Epithelial cell of proximal tubule (primary cell): ENCODE results near the gene ADO. TPM values are rescaled to one million over a fixed set of nuclear protein-coding genes. Genes with fewer than 3 reads are reported as not detected.

ENCODE experiments used
- DNase-seq: peaks from one replicate; pipeline ENCODE4 v3.0.0-alpha.2; 2011; ENCODE audit warnings: low read depth
- H3K4me3 ChIP-seq: 2 replicates; pipeline ENCODE4 v1.5.1; 2011; ENCODE audit warnings: low read depth, mild to moderate bottlenecking, low read length
- CTCF ChIP-seq: conservative IDR thresholded peaks from 2 replicates; pipeline ENCODE4 v1.5.1; 2012; ENCODE audit warnings: low read depth, mild to moderate bottlenecking, low read length
- total RNA-seq: library from RNA; depleted of rRNA; stranded (reverse); fragments of >200 nt; gene quantifications from 2 replicates; pipeline ENCODE4 v1.2.3, GENCODE V29; 2015

Gene ADO
- total RNA-seq, 1 donor from 2014 or later: 19.8 TPM

GRCh38 chr10:62806251-62806650 is 1.7 kb downstream of the ADO start:
- TF ChIP-seq CTCF: no peak
- no peak for DNase-seq
- H3K4me3 ChIP-seq: peak overlapping the region; percentile 77

- TF ChIP-seq CTCF: no peak
- H3K4me3 ChIP-seq: no peak overlapping the region
- no peak for DNase-seq
Observed at GRCh38 chr10:62810156-62810902, 5.8 kb downstream of the ADO start.

- H3K4me3 ChIP-seq: no peak overlapping the region
- no peak for TF ChIP-seq CTCF
- no peak for DNase-seq
Observed at GRCh38 chr10:62811159-62811875, 6.8 kb downstream of the ADO start.

- no peak for TF ChIP-seq CTCF
- no peak for DNase-seq
- no peak overlapping the region for H3K4me3 ChIP-seq
Observed at GRCh38 chr10:62812672-62813439, 8.3 kb downstream of the ADO start.

GRCh38 chr10:62813453-62813852 is 8.9 kb downstream of the ADO start:
- no peak for DNase-seq
- no peak for TF ChIP-seq CTCF
- H3K4me3 ChIP-seq: no peak overlapping the region

- no peak for TF ChIP-seq CTCF
- H3K4me3 ChIP-seq: no peak overlapping the region
- no peak for DNase-seq
Observed at GRCh38 chr10:62813981-62814380, 9.5 kb downstream of the ADO start.
